ENCODE results near the gene FGF22.

FGF22 gene

GRCh38 chr19:651114-651818 lies 11.6 kb downstream of the FGF22 start:
- H3K27me3 Mint-ChIP-seq: no peaks in the 10 kb centered on the region
- peaks cover 23% of the 10 kb centered on the region for H3K4me1 Mint-ChIP-seq (ENCODE audit: low read depth)
- H3K27ac Mint-ChIP-seq: no peak overlapping the region

GRCh38 chr19:651991-652390 lies 12.3 kb downstream of the FGF22 start:
- H3K4me1 Mint-ChIP-seq (ENCODE audit: low read depth): peaks cover 26% of the 10 kb centered on the region
- no peak overlapping the region for H3K4me3 Mint-ChIP-seq
- no peaks in the 10 kb centered on the region for H3K27me3 Mint-ChIP-seq
- H3K36me3 Mint-ChIP-seq (ENCODE audit: low read depth): peaks cover 68% of the 10 kb centered on the region
- H3K9me3 Mint-ChIP-seq: no peaks in the 10 kb centered on the region
- DNase-seq: no peak
- H3K27ac Mint-ChIP-seq: no peak overlapping the region

More at GRCh38 chr19:651114-651818, 11.6 kb downstream of the FGF22 start:
- Mint-ChIP-seq H3K36me3 (ENCODE audit: low read depth) (peaks cover 68% of the 10 kb centered on the region), H3K9me3 (no peaks in the 10 kb centered on the region), H3K4me3 (no peak overlapping the region)
- no peak for DNase-seq

- Mint-ChIP-seq H3K27me3 (no peaks in the 10 kb centered on the region), H3K4me1 (ENCODE audit: low read depth) (peaks cover 34% of the 10 kb centered on the region), H3K36me3 (ENCODE audit: low read depth) (peaks cover 72% of the 10 kb centered on the region), H3K9me3 (no peaks in the 10 kb centered on the region), H3K4me3 (no peak overlapping the region), H3K27ac (no peak overlapping the region)
- no peak for DNase-seq
These were observed 13.0 kb downstream of the FGF22 start for GRCh38 chr19:652467-653389.

- no peak overlapping the region for H3K27ac Mint-ChIP-seq
- H3K36me3 Mint-ChIP-seq (ENCODE audit: low read depth): peaks cover 73% of the 10 kb centered on the region
- H3K9me3 Mint-ChIP-seq: no peaks in the 10 kb centered on the region
- peaks cover 36% of the 10 kb centered on the region for H3K4me1 Mint-ChIP-seq (ENCODE audit: low read depth)
- no peaks in the 10 kb centered on the region for H3K27me3 Mint-ChIP-seq
- DNase-seq: no peak
- H3K4me3 Mint-ChIP-seq: no peak overlapping the region
These were observed 13.7 kb downstream of the FGF22 start for GRCh38 chr19:653425-653824.

- peaks cover 80% of the 10 kb centered on the region for H3K36me3 Mint-ChIP-seq (ENCODE audit: low read depth)
- no peak for DNase-seq
- no peak overlapping the region for H3K4me3 Mint-ChIP-seq
- peak overlapping the region; percentile 79 for H3K27ac Mint-ChIP-seq
- no peaks in the 10 kb centered on the region for H3K9me3 Mint-ChIP-seq
- H3K27me3 Mint-ChIP-seq: no peaks in the 10 kb centered on the region
- H3K4me1 Mint-ChIP-seq (ENCODE audit: low read depth): peaks cover 56% of the 10 kb centered on the region
These were observed 16.0 kb downstream of the FGF22 start for GRCh38 chr19:655691-656090.

GRCh38 chr19:656751-657559 lies 17.3 kb downstream of the FGF22 start:
- H3K27ac Mint-ChIP-seq: peak overlapping the region; percentile 63
- peaks cover 61% of the 10 kb centered on the region for H3K4me1 Mint-ChIP-seq (ENCODE audit: low read depth)

DNA sequence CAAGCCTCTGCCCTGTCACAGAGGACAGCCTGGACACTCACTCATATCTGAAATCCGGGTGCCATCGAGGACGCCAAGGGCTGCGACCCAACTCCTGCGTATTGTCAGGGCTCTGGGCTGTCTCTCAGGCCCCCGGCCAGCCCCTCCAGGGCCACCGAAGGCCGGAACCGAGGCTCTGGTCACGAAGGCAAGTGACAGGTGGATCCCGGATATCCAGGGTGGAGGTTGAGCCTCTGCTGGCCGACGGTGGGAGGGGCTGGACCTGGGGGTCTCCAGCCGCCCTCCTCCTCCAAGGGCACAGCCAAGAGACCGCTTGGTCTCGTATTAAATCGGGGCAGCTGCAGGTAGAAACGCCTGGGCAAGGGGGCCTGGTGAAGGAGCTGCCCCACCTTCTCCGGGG lies 17.9 kb downstream of the FGF22 start:
- Mint-ChIP-seq H3K36me3 (ENCODE audit: low read depth) (peaks cover 85% of the 10 kb centered on the region), H3K9me3 (no peaks in the 10 kb centered on the region), H3K27ac (peak overlapping the region; percentile 63), H3K4me3 (no peak overlapping the region), H3K4me1 (ENCODE audit: low read depth) (peaks cover 61% of the 10 kb centered on the region), H3K27me3 (no peaks in the 10 kb centered on the region)
- no peak for DNase-seq

More at GRCh38 chr19:656751-657559, 17.3 kb downstream of the FGF22 start:
- H3K27me3 Mint-ChIP-seq: no peaks in the 10 kb centered on the region
- peaks cover 84% of the 10 kb centered on the region for H3K36me3 Mint-ChIP-seq (ENCODE audit: low read depth)
- no peaks in the 10 kb centered on the region for H3K9me3 Mint-ChIP-seq
- DNase-seq: no peak
- no peak overlapping the region for H3K4me3 Mint-ChIP-seq

GRCh38 chr19:658059-658839 lies 18.6 kb downstream of the FGF22 start:
- Mint-ChIP-seq H3K9me3 (no peaks in the 10 kb centered on the region), H3K36me3 (ENCODE audit: low read depth) (peaks cover 80% of the 10 kb centered on the region), H3K27me3 (no peaks in the 10 kb centered on the region), H3K4me3 (peak overlapping the region; percentile 31), H3K27ac (peak overlapping the region; percentile 69), H3K4me1 (ENCODE audit: low read depth) (peaks cover 60% of the 10 kb centered on the region)
- no peak for DNase-seq

DNA sequence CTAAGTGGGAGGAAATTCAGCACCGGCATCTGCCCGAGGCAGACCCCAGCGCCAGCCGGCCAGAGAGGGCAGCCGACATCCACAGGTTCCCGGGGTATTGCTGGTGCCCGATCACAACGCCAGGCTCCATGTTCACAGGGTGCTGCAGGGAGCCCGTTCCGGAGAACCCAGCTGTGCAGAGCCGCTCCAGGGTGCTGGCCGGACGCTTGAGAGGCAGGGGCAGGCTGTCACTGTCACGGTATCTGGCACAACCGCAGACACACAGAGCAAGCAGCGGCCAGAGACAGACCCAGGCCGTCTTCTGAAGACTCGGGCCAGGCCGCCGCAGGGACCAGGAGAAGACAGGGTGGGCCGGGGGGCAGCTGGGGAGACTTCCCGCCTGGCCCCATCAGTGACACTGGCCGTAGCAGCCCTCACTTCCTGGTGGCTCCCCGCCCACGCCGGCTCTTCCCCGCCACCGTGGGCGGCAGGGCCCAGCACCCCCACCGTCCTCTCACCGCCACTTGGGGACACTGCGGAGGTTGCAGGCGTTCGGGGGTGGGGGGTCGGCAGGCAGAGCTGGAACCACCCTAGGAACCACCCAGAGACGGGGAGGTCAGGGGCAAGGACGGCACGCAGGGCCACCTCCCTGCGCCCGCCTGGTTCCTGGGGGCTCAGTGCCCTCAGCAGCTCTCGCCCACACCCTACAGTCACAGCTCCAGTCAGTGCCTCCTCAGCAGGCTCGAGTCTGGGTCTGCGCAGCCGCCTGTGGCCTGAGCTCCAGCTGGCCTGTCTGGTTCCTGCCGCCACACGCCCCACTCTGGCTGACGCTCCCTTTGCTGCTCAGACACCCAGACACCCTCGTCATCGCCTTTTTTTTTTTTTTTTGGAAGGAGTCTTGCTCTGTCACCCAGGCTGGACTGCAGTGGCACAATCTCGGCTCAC lies 19.5 kb downstream of the FGF22 start:
- Mint-ChIP-seq H3K9me3 (no peaks in the 10 kb centered on the region), H3K4me1 (ENCODE audit: low read depth) (peaks cover 65% of the 10 kb centered on the region), H3K36me3 (ENCODE audit: low read depth) (peaks cover 71% of the 10 kb centered on the region), H3K27me3 (no peaks in the 10 kb centered on the region), H3K27ac (peak overlapping the region; percentile 98), H3K4me3 (peak overlapping the region; percentile 98)
- DNase-seq: no peak

DNA sequence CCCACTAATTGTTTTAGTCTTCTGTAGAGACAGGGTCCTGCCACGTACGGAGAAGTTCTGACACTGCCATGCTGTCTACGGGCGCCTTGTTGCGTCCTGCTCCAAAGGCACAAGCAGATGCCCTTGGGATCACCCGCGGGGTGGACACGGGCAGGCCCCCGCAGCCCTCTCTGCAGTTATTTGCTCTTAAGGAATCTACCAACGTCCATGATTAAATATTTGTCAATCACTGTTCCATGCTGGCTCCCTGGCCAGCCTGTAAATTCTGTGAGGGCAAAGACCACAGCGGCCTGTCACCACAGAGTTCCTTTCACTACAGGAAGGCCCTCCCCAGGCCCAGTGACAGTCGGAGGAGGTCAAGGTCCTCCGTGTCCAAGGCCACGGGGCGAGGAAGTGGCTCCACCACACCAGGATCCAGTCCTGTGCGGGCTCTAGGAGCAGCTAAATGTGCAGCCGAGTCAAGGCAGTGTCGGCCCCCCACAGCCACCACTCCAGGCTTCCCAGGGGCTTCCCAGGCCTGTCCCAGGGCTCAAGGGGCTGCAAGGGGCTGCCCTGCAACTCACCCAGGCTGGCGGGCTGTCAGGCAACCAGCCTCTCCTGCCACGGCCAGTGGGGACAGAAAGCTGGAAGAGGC lies 21.2 kb downstream of the FGF22 start:
- Mint-ChIP-seq H3K27me3 (no peaks in the 10 kb centered on the region), H3K9me3 (no peaks in the 10 kb centered on the region), H3K27ac (peak overlapping the region; percentile 98), H3K4me3 (peak overlapping the region; percentile 98), H3K36me3 (ENCODE audit: low read depth) (peaks cover 57% of the 10 kb centered on the region), H3K4me1 (ENCODE audit: low read depth) (peaks cover 61% of the 10 kb centered on the region)
- no peak for DNase-seq

- Mint-ChIP-seq H3K27me3 (no peaks in the 10 kb centered on the region), H3K36me3 (ENCODE audit: low read depth) (peaks cover 50% of the 10 kb centered on the region), H3K4me3 (peak overlapping the region; percentile 98), H3K4me1 (ENCODE audit: low read depth) (peaks cover 56% of the 10 kb centered on the region), H3K27ac (peak overlapping the region; percentile 98), H3K9me3 (no peaks in the 10 kb centered on the region)
- DNase-seq: peak; percentile 77
These were observed 21.9 kb downstream of the FGF22 start for GRCh38 chr19:661427-662196.
